ENCODE results near the gene KIAA1217.

DNA sequence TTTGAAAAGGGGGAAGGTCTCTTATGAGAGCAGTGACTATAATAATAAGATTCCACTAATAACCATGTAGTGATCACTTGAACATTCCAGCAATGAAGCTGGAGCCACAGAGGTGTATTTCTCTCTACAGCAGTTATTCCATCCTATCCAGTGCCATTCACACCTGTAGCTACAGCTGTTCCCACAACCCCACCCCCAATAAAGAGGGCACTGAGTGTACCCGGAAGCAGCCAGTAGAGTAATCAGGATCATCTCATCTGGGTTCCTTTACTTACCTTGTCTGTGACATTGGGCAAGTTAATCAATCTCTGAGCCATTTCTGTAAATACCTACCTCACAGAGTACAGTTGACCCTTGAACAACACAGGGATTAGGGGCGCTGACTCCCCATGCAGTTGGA lies 188.7 kb downstream of the KIAA1217 start:
- TF ChIP-seq EZH2phosphoT487 (conservative IDR thresholded peaks at IDR 0.05; ENCODE audit: low read length) = no peak
- TF ChIP-seq, protein P1, sequence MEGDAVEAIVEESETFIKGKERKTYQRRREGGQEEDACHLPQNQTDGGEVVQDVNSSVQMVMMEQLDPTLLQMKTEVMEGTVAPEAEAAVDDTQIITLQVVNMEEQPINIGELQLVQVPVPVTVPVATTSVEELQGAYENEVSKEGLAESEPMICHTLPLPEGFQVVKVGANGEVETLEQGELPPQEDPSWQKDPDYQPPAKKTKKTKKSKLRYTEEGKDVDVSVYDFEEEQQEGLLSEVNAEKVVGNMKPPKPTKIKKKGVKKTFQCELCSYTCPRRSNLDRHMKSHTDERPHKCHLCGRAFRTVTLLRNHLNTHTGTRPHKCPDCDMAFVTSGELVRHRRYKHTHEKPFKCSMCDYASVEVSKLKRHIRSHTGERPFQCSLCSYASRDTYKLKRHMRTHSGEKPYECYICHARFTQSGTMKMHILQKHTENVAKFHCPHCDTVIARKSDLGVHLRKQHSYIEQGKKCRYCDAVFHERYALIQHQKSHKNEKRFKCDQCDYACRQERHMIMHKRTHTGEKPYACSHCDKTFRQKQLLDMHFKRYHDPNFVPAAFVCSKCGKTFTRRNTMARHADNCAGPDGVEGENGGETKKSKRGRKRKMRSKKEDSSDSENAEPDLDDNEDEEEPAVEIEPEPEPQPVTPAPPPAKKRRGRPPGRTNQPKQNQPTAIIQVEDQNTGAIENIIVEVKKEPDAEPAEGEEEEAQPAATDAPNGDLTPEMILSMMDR (IDR thresholded peaks at IDR 0.05; ENCODE audit: insufficient read depth, low read length, poor library complexity, severe bottlenecking) = no peak
